Endometrium (tissue), 2 donors: ENCODE data around the gene C20orf144.
"Not testable (repeated sequence)": the region's sequence is repeated elsewhere in the genome, so short reads cannot be mapped to it uniquely, and the experiment has no call there.

Experiments
- FAIRE-seq: peaks from 2 replicates; lab custom pipeline; 2012; peaks lifted over from hg19 to GRCh38; lab: Jason Lieb, UNC
- donor health status: control.
- donor health status: control.

C20orf144 gene

GRCh38 chr20:33662172-33662571 lies at the start of gene C20orf144:
Gene C20orf144, plus strand, starts transcription at chr20:33662327. Its CDS starts 19 bp downstream, at chr20:33662346.
- FAIRE-seq = no peak

GRCh38 chr20:33621717-33622400 lies 40.3 kb upstream of the C20orf144 start:
- FAIRE-seq = no peak

GRCh38 chr20:33622705-33623365 lies 39.3 kb upstream of the C20orf144 start:
- no peak for FAIRE-seq

GRCh38 chr20:33624399-33624798 lies 37.7 kb upstream of the C20orf144 start:
- no peak for FAIRE-seq

GRCh38 chr20:33626190-33626589 lies 35.9 kb upstream of the C20orf144 start:
- no peak for FAIRE-seq

GRCh38 chr20:33627577-33628216 lies 34.4 kb upstream of the C20orf144 start:
- no peak for FAIRE-seq

- FAIRE-seq = no peak
Measured at GRCh38 chr20:33629533-33629932, 32.6 kb upstream of the C20orf144 start.

- FAIRE-seq = no peak
Measured at GRCh38 chr20:33629979-33630378, 32.1 kb upstream of the C20orf144 start.

GRCh38 chr20:33630507-33630906 lies 31.6 kb upstream of the C20orf144 start:
- FAIRE-seq = no peak

GRCh38 chr20:33631910-33632309 lies 30.2 kb upstream of the C20orf144 start:
- FAIRE-seq = not testable (repeated sequence)

GRCh38 chr20:33635341-33635740 lies 26.8 kb upstream of the C20orf144 start:
- FAIRE-seq = no peak

- no peak for FAIRE-seq
Measured at GRCh38 chr20:33636776-33637175, 25.4 kb upstream of the C20orf144 start.

GRCh38 chr20:33640287-33640686 lies 21.8 kb upstream of the C20orf144 start:
- no peak for FAIRE-seq

- no peak for FAIRE-seq
Measured at GRCh38 chr20:33644313-33645071, 17.6 kb upstream of the C20orf144 start.

- FAIRE-seq = no peak
Measured at GRCh38 chr20:33645072-33645358, 17.1 kb upstream of the C20orf144 start.

GRCh38 chr20:33645396-33645795 lies 16.7 kb upstream of the C20orf144 start:
- no peak for FAIRE-seq

- FAIRE-seq = no peak
Measured at GRCh38 chr20:33646191-33646590, 15.9 kb upstream of the C20orf144 start.

GRCh38 chr20:33646959-33647602 lies 15.0 kb upstream of the C20orf144 start:
- FAIRE-seq = not testable (repeated sequence)

GRCh38 chr20:33647603-33648395 lies 14.3 kb upstream of the C20orf144 start:
- no peak for FAIRE-seq

GRCh38 chr20:33648396-33649004 lies 13.6 kb upstream of the C20orf144 start:
- FAIRE-seq = no peak

- no peak for FAIRE-seq
Measured at GRCh38 chr20:33649201-33649681, 12.9 kb upstream of the C20orf144 start.
